CD4-positive, alpha-beta memory T cell (primary cell): ENCODE data around the gene UNKL. TPM values are rescaled to one million over a fixed set of nuclear protein-coding genes. Genes with fewer than 3 reads are reported as not detected.

Experiments
- CTCF ChIA-PET: fragments of 350-600 bp; sonication (Branson Sonifier 250); formaldehyde crosslinking; loops from one replicate; lab custom pipeline; 2021; ENCODE audit warnings: inconsistent platforms; ENCODE audit not compliant: partially characterized antibody; lab: Charles Lee
- POLR2A ChIA-PET: fragments of 350-600 bp; sonication (Branson Sonifier 250); formaldehyde crosslinking; loops from one replicate; lab custom pipeline; 2021; ENCODE audit not compliant: partially characterized antibody; lab: Charles Lee
- DNase-seq, 5 donors: peaks; one replicate each; pipeline versions ENCODE4 v3.0.0 to v3.0.0-alpha.2; 2020 to 2022; ENCODE audit warnings: mixed read lengths in 1 of 5
- H3K27ac ChIP-seq: one replicate; pipeline ENCODE4 v1.7.0; 2013; ENCODE audit warnings: low read depth, low read length
- H3K27me3 ChIP-seq: 2 replicates; pipeline ENCODE4 v1.7.0; 2013; ENCODE audit warnings: mild to moderate bottlenecking, low read length, moderate library complexity; ENCODE audit not compliant: insufficient read depth
- H3K36me3 ChIP-seq: 2 replicates; pipeline ENCODE4 v1.7.0; 2013; ENCODE audit warnings: mild to moderate bottlenecking, low read length, moderate library complexity; ENCODE audit not compliant: insufficient read depth
- H3K4me1 ChIP-seq: 2 replicates; pipeline ENCODE4 v1.7.0; 2013; ENCODE audit warnings: mild to moderate bottlenecking, low read length, moderate library complexity; ENCODE audit not compliant: insufficient read depth
- H3K4me3 ChIP-seq, 2 donors: one replicate each; pipeline ENCODE4 v1.7.0; 2013; ENCODE audit warnings: low read length in 2 of 2, mild to moderate bottlenecking in 1 of 2
- H3K9me3 ChIP-seq, 2 donors: one replicate each; pipeline ENCODE4 v1.7.0; 2013; ENCODE audit warnings: low read length in 2 of 2, control low read depth in 1 of 2; ENCODE audit not compliant: control insufficient read depth in 1 of 2
- H3K27ac Mint-ChIP-seq, 7 donors: one replicate each; pipeline ENCODE4 v1.8.0; 2020 to 2021; ENCODE audit warnings: mixed read lengths in 7 of 7, mild to moderate bottlenecking in 6 of 7, inconsistent platforms in 3 of 7, moderate library complexity in 3 of 7
- H3K27me3 Mint-ChIP-seq, 2 donors: one replicate each; pipeline ENCODE4 v1.8.0; 2020 to 2021; ENCODE audit warnings: mixed read lengths in 2 of 2
- H3K36me3 Mint-ChIP-seq, 2 donors: one replicate each; pipeline ENCODE4 v1.8.0; 2020 to 2021; ENCODE audit warnings: mixed read lengths in 2 of 2, inconsistent platforms in 1 of 2, mild to moderate bottlenecking in 1 of 2
- H3K4me1 Mint-ChIP-seq, 4 donors: one replicate each; pipeline ENCODE4 v1.8.0; 2020 to 2021; ENCODE audit warnings: mixed read lengths in 4 of 4, mild to moderate bottlenecking in 1 of 4
- H3K4me3 Mint-ChIP-seq, 8 donors: one replicate each; pipeline ENCODE4 v1.8.0; 2020 to 2021; ENCODE audit warnings: mixed read lengths in 8 of 8, mild to moderate bottlenecking in 7 of 8, moderate library complexity in 6 of 8, inconsistent platforms in 3 of 8
- H3K9me3 Mint-ChIP-seq, 8 donors: one replicate each; pipeline ENCODE4 v1.8.0; 2020 to 2021; ENCODE audit warnings: mixed read lengths in 8 of 8, mild to moderate bottlenecking in 5 of 8, inconsistent platforms in 3 of 8, moderate library complexity in 1 of 8
- intact Hi-C: fragments of 100-400 bp; cut with micrococcal nuclease; formaldehyde crosslinking; loops from one replicate; pipeline ENCODE4 v1.15.1; 2023
- polyA plus RNA-seq, 2 donors: library from polyadenylated mRNA; unstranded; fragments of 300-500 nt; fragmentation: Illumina TruSeq; gene quantifications; one replicate each; pipeline ENCODE4 v1.2.3, GENCODE V29; 2021
- total RNA-seq, 2 experiments: library from RNA; stranded (reverse); gene quantifications; one replicate each; pipeline ENCODE4 v1.2.3, GENCODE V29; 2021

The UNKL gene
- total and polyA plus RNA-seq, 4 experiments from 2014 or later: 1.3 to 122 (median 59.5) TPM

DNA sequence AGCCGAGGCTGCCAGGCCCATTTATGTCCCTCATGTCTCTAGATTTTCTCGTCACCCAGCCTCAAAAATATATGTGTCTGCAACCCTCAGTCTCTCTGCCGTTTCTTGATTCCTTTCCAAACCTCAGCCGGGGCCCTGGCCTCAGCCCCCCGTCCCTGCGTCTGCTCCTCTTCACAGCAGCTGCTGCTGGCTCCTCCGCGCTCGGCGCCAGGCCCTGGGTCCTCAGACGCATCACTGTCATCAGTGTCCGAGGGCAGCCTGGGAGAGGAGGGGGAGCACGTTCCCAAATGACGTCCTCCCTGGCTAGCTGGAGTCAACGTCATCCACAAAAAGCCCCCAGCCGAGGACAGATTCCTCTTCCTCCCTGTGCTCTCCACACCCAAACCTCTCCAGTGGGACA is 65.2 kb downstream of the UNKL start:
- H3K9me3 ChIP-seq: no peaks in the 10 kb centered on the region
- peak overlapping the region in 1 of 8 donors; percentile 29 for H3K4me3 Mint-ChIP-seq
- ChIA-PET CTCF (no interaction called here), POLR2A (interaction anchor here (0.8 kb wide), 1 partner anchor 31 kb away, joined by 3 read pairs; no protein-coding TSS in a partner anchor)
- intact Hi-C loops: no loop called here
- peak in 1 of 5 donors; percentile 23 for DNase-seq
- peaks cover 4 to 8% of the 10 kb centered on the region in 2 donors for H3K36me3 Mint-ChIP-seq
- peaks cover 23% of the 10 kb centered on the region for H3K4me1 ChIP-seq
- H3K27me3 ChIP-seq: no peaks in the 10 kb centered on the region
- H3K36me3 ChIP-seq: peaks cover 17% of the 10 kb centered on the region
- H3K9me3 Mint-ChIP-seq: peaks cover 0 to 11% (median 0%) of the 10 kb centered on the region in 8 donors
- no peaks in the 10 kb centered on the region for H3K27me3 Mint-ChIP-seq
- H3K27ac Mint-ChIP-seq: peak overlapping the region in 2 of 7 donors; percentile 60 to 85
- H3K4me3 ChIP-seq: no peak overlapping the region
- H3K4me1 Mint-ChIP-seq: peaks cover 13 to 35% (median 25%) of the 10 kb centered on the region in 4 donors
- H3K27ac ChIP-seq: no peak overlapping the region

DNA sequence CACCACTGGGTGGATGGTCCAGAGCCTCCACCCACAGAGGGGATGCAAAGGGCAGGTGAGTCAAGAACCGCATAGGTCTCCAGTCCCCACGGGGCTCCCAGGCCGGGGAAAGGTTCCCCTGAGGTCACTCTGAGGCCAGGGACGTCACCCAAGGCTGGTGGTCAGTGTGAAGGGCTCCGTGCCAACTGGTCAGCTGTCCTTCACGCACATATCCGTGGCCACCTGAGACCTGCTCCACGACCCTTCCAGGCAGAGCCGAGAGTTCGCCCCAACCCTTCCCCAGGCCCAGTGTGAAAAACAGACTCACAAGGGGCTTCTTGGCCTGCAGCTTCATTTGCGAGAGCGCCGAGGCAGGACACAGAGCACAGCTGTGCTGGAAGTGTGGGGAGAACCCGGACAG is 65.6 kb downstream of the UNKL start:
- Histone ChIP-seq H3K36me3 (peaks cover 17% of the 10 kb centered on the region), H3K9me3 (no peaks in the 10 kb centered on the region), H3K27ac (no peak overlapping the region), H3K4me3 (no peak overlapping the region), H3K27me3 (no peaks in the 10 kb centered on the region), H3K4me1 (peaks cover 23% of the 10 kb centered on the region)
- no peaks in the 10 kb centered on the region for H3K27me3 Mint-ChIP-seq
- DNase-seq: peak in 1 of 5 donors; percentile 13
- peak overlapping the region in 2 of 8 donors; percentile 29 to 73 for H3K4me3 Mint-ChIP-seq
- ChIA-PET CTCF (no interaction called here), POLR2A (interaction anchor here (0.7 to 1.3 kb wide), 2 partner anchors 11 to 12 kb away, joined by 3 to 5 read pairs; no protein-coding TSS in a partner anchor)
- intact Hi-C loops: no loop called here
- peak overlapping the region in 1 of 7 donors; percentile 85 for H3K27ac Mint-ChIP-seq
- H3K9me3 Mint-ChIP-seq: peaks cover 0 to 11% (median 0%) of the 10 kb centered on the region in 8 donors
- peaks cover 11 to 34% (median 23%) of the 10 kb centered on the region in 4 donors for H3K4me1 Mint-ChIP-seq
- peaks cover 4 to 8% of the 10 kb centered on the region in 2 donors for H3K36me3 Mint-ChIP-seq

DNA sequence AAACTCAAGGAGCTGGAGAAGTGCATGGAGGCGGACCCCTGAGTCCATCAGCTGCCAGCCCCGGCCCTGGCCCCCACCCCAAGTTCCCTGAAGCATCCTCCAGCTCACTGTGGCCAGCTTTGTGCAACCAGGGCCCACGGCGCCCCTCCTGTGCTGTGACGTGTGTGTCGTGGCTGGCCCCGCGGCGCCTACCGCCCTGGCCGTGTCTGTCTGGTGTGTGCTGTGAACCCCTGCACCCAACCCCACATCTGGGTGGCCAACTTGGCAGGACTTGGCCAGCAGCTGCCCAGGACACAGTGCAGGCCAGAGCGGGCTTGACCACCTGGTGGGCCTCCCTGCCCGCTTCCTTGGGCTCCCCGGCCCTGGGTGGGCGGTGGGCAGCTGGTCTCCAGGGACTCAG is 66.1 kb downstream of the UNKL start:
- intact Hi-C loops: no loop called here
- peaks cover 17% of the 10 kb centered on the region for H3K36me3 ChIP-seq
- DNase-seq: no peak
- H3K27me3 Mint-ChIP-seq: no peaks in the 10 kb centered on the region
- ChIA-PET POLR2A (interaction anchor here (0.7 to 1.3 kb wide), 2 partner anchors 11 to 12 kb away, joined by 3 to 5 read pairs; no protein-coding TSS in a partner anchor), CTCF (interaction anchor here (0.6 to 1.2 kb wide), 2 partner anchors 17 to 53 kb away, joined by 3 read pairs; no protein-coding TSS in a partner anchor)
- peak overlapping the region in 1 of 8 donors; percentile 73 for H3K4me3 Mint-ChIP-seq
- H3K9me3 ChIP-seq: no peaks in the 10 kb centered on the region
- peaks cover 21% of the 10 kb centered on the region for H3K4me1 ChIP-seq
- peak overlapping the region in 1 of 7 donors; percentile 85 for H3K27ac Mint-ChIP-seq
- H3K4me1 Mint-ChIP-seq: peaks cover 6 to 30% (median 19%) of the 10 kb centered on the region in 4 donors
- H3K9me3 Mint-ChIP-seq: peaks cover 0 to 11% (median 0%) of the 10 kb centered on the region in 8 donors
- H3K36me3 Mint-ChIP-seq: peaks cover 4 to 9% of the 10 kb centered on the region in 2 donors
- H3K27me3 ChIP-seq: no peaks in the 10 kb centered on the region
- H3K4me3 ChIP-seq: no peak overlapping the region
- H3K27ac ChIP-seq: no peak overlapping the region

DNA sequence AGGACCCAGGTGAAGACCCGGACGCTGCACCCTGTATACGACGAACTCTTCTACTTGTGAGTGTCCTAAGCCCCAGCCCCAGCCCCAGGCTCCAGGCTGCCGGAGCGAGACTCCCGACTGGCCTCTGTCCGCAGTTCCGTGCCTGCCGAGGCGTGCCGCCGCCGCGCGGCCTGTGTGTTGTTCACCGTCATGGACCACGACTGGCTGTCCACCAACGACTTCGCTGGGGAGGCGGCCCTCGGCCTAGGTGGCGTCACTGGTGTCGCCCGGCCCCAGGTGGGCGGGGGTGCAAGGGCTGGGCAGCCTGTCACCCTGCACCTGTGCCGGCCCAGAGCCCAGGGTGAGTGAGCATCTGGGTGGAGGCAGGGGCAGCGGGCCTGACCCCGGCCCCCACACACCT is 66.5 kb downstream of the UNKL start:
- no peak for DNase-seq
- H3K36me3 Mint-ChIP-seq: peaks cover 4 to 13% of the 10 kb centered on the region in 2 donors
- H3K4me3 Mint-ChIP-seq: no peak overlapping the region
- H3K27ac Mint-ChIP-seq: no peak overlapping the region
- peaks cover 0 to 11% (median 0%) of the 10 kb centered on the region in 8 donors for H3K9me3 Mint-ChIP-seq
- Histone ChIP-seq H3K36me3 (peaks cover 17% of the 10 kb centered on the region), H3K27me3 (no peaks in the 10 kb centered on the region), H3K9me3 (no peaks in the 10 kb centered on the region), H3K4me1 (peaks cover 25% of the 10 kb centered on the region), H3K27ac (no peak overlapping the region), H3K4me3 (no peak overlapping the region)
- intact Hi-C loops: no loop called here
- H3K4me1 Mint-ChIP-seq: peaks cover 7 to 30% (median 20%) of the 10 kb centered on the region in 4 donors
- POLR2A ChIA-PET: interaction anchor here (1.2 to 1.3 kb wide), 2 partner anchors 12 to 36 kb away, joined by 4 to 5 read pairs; no protein-coding TSS in a partner anchor
- no peaks in the 10 kb centered on the region for H3K27me3 Mint-ChIP-seq
- CTCF ChIA-PET: interaction anchor here (0.6 to 1.2 kb wide), 2 partner anchors 17 to 53 kb away, joined by 3 read pairs; no protein-coding TSS in a partner anchor

DNA sequence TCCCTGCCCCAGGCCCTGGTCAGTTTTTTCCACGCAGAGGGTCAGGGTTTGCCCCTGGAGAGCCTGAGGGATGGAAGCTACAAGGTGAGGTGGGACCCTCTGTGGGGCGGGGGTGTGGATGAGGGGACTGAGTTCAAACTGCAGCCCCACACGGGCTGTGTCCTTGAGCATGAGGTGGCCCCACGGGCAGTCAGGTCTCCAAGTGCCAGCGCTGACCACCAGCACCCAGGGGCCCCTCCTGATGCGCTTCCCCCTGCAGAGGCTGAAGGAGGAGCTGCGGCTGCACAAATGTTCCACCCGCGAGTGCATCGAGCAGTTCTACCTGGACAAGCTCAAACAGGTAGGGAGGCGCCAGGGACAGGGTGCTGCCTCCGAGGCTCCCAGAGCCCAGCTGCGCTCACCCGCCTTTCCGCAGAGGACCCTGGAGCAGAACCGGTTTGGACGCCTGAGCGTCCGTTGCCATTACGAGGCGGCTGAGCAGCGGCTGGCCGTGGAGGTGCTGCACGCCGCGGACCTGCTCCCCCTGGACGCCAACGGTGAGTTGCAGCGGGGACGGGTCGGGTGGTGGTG is 67.1 kb downstream of the UNKL start:
- CTCF ChIA-PET: interaction anchor here (1.2 to 1.3 kb wide), 2 partner anchors 18 kb away, joined by 3 read pairs; no protein-coding TSS in a partner anchor
- Mint-ChIP-seq H3K27ac (peak overlapping the region in 1 of 7 donors; percentile 52), H3K9me3 (peaks cover 0 to 8% (median 0%) of the 10 kb centered on the region in 8 donors), H3K27me3 (no peaks in the 10 kb centered on the region), H3K36me3 (peaks cover 4 to 10% of the 10 kb centered on the region in 2 donors), H3K4me3 (no peak overlapping the region), H3K4me1 (peaks cover 8 to 30% (median 21%) of the 10 kb centered on the region in 4 donors)
- no peaks in the 10 kb centered on the region for H3K27me3 ChIP-seq
- no peak overlapping the region for H3K27ac ChIP-seq
- H3K4me1 ChIP-seq: peaks cover 25% of the 10 kb centered on the region
- H3K9me3 ChIP-seq: no peaks in the 10 kb centered on the region
- peaks cover 17% of the 10 kb centered on the region for H3K36me3 ChIP-seq
- no peak overlapping the region for H3K4me3 ChIP-seq
- DNase-seq: peak in 1 of 5 donors; percentile 22
- POLR2A ChIA-PET: interaction anchor here (0.5 to 1.5 kb wide), 4 partner anchors 35 to 629 kb away, joined by 3 to 6 read pairs (median 4); partner anchors contain the start of genes UBE2I and UQCC4
- intact Hi-C loops: no loop called here

DNA sequence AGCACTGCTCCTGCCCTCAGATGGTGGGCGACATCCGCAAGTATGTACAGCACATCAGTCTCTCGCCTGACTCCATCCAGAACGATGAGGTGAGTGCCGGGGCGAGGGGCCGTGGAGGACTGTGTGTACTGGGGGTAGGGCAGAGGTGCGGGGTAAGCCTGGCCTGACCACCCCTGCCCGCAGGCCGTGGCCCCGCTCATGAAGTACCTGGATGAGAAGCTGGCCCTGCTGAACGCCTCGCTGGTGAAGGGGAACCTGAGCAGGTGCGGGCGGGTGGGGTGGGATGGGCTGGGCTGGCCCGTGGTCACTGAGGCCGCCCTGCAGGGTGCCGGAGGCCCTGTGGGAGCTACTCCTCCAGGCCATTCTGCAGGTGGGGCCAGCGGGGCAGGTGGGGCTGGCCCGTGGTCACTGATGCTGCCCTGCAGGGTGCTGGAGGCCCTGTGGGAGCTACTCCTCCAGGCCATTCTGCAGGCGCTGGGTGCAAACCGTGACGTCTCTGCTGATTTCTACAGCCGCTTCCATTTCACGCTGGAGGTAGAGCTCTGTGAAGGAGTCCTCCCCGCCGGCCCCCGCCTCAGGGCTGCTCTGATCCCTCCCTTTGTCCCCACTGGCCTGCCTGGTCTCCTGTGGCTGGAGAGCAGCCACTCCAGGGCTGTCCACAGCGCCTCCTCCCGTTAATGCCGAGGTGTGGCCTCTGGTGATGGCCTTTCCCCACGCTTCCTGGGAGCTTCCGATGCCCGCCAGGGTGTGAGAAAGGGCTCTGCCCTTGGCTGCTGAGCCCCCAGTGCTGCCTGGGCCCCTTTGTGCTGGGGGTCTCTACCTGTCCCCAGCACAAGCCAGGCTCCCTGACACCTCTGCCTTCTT is 67.8 kb downstream of the UNKL start:
- POLR2A ChIA-PET: interaction anchor here (0.5 to 1.5 kb wide), 4 partner anchors 35 to 630 kb away, joined by 3 to 6 read pairs (median 4); partner anchors contain the start of genes UBE2I and UQCC4
- H3K4me3 Mint-ChIP-seq: no peak overlapping the region
- intact Hi-C loops: no loop called here

More for the DNA sequence above, 67.8 kb downstream of the UNKL start:
- CTCF ChIA-PET: interaction anchor here (1.3 kb wide), 1 partner anchor 18 kb away, joined by 3 read pairs; no protein-coding TSS in a partner anchor
- Histone ChIP-seq H3K36me3 (peaks cover 17% of the 10 kb centered on the region), H3K27me3 (no peaks in the 10 kb centered on the region), H3K4me3 (no peak overlapping the region), H3K9me3 (no peaks in the 10 kb centered on the region), H3K27ac (no peak overlapping the region), H3K4me1 (peaks cover 28% of the 10 kb centered on the region)
- Mint-ChIP-seq H3K9me3 (peaks cover 0 to 4% (median 0%) of the 10 kb centered on the region in 8 donors), H3K27ac (peak overlapping the region in 1 of 7 donors; percentile 52), H3K4me1 (peaks cover 6 to 33% (median 22%) of the 10 kb centered on the region in 4 donors), H3K27me3 (no peaks in the 10 kb centered on the region), H3K36me3 (peaks cover 4 to 8% of the 10 kb centered on the region in 2 donors)
- DNase-seq: peak in 1 of 5 donors; percentile 36
